Neural cell (in vitro differentiated cells): ENCODE data around the gene GATA6. TPM values are rescaled to one million over a fixed set of nuclear protein-coding genes. Genes with fewer than 3 reads are reported as not detected.

Experiments used
- H2AFZ ChIP-seq: fragments of 200-600, 300-800 bp; sonication (generic), shearing (Covaris generic); 2 replicates; pipeline ENCODE4 v1.6.0; 2014; ENCODE audit warnings: low read depth, mild to moderate bottlenecking, antibody characterized with exemption, low read length, moderate library complexity
- H3F3A ChIP-seq: fragments of 200-600 bp; shearing (Covaris generic); 2 replicates; pipeline ENCODE4 v1.6.1; 2016; ENCODE audit warnings: mild to moderate bottlenecking, moderate library complexity, mixed read lengths, antibody characterized with exemption, low read length; ENCODE audit not compliant: insufficient read depth, poor library complexity, severe bottlenecking
- H3K27ac ChIP-seq: fragments of 200-600, 300-800 bp; sonication (generic), shearing (Covaris generic); 2 replicates; pipeline ENCODE4 v1.5.1; 2014; ENCODE audit warnings: mild to moderate bottlenecking, low read length, moderate library complexity
- H3K27me3 ChIP-seq: fragments of 300-800, 200-600 bp; sonication (generic), shearing (Covaris generic); 2 replicates; pipeline ENCODE4 v1.6.0; 2014; ENCODE audit warnings: mild to moderate bottlenecking, low read depth, low read length, moderate library complexity; ENCODE audit not compliant: insufficient read depth
- H3K36me3 ChIP-seq: fragments of 300-800, 200-600 bp; sonication (generic), shearing (Covaris generic); 2 replicates; pipeline ENCODE4 v1.5.1; 2014; ENCODE audit warnings: mild to moderate bottlenecking, antibody characterized with exemption, low read length, moderate library complexity; ENCODE audit not compliant: insufficient read depth
- H3K4me2 ChIP-seq: fragments of 300-800, 200-600 bp; sonication (generic), shearing (Covaris generic); 2 replicates; pipeline ENCODE4 v1.6.0; 2014; ENCODE audit warnings: mild to moderate bottlenecking, low read length
- H3K4me3 ChIP-seq: fragments of 300-800, 200-600 bp; sonication (generic), shearing (Covaris generic); 2 replicates; pipeline ENCODE4 v1.5.1; 2014; ENCODE audit warnings: mild to moderate bottlenecking, low read length, moderate library complexity
- H3K79me2 ChIP-seq: fragments of 200-600 bp; shearing (Covaris generic); replicated peaks from 2 replicates; pipeline ENCODE4 v1.6.0; 2014; ENCODE audit warnings: mild to moderate bottlenecking, low read length, moderate library complexity; ENCODE audit not compliant: insufficient read depth
- H3K9ac ChIP-seq: fragments of 300-800, 200-600 bp; sonication (generic), shearing (Covaris generic); 2 replicates; pipeline ENCODE4 v1.6.1; 2016; ENCODE audit warnings: mild to moderate bottlenecking, low read length, mixed read lengths
- H3K9me2 ChIP-seq: fragments of 200-600 bp; shearing (Covaris generic); 2 replicates; pipeline ENCODE4 v1.6.1; 2016; ENCODE audit warnings: mild to moderate bottlenecking, low read length, mixed read lengths; ENCODE audit not compliant: insufficient read depth
- H3K9me3 ChIP-seq: fragments of 200-600, 300-800 bp; sonication (generic), shearing (Covaris generic); 2 replicates; pipeline ENCODE4 v1.6.1; 2016; ENCODE audit warnings: mild to moderate bottlenecking, mixed run types, low read length, moderate library complexity, mixed read lengths
- H4K20me1 ChIP-seq: fragments of 200-600 bp; shearing (Covaris generic); 2 replicates; pipeline ENCODE4 v1.6.1; 2016; ENCODE audit warnings: mild to moderate bottlenecking, mixed run types; ENCODE audit not compliant: insufficient read depth
- CTCF ChIP-seq: fragments of 450-650 bp; IDR thresholded peaks from 2 replicates; pipeline ENCODE4 v1.5.1; 2014; ENCODE audit warnings: antibody characterized with exemption, mild to moderate bottlenecking, moderate library complexity; ENCODE audit not compliant: poor library complexity, severe bottlenecking
- EP300 ChIP-seq: fragments of 450-650 bp; conservative IDR thresholded peaks from 2 replicates; pipeline ENCODE4 v1.6.1; 2014; ENCODE audit warnings: antibody characterized with exemption, mild to moderate bottlenecking, moderate library complexity; ENCODE audit not compliant: poor library complexity, severe bottlenecking
- EZH2 ChIP-seq: fragments of 200-600, 300-800 bp; shearing (Covaris generic), sonication (generic); IDR thresholded peaks from 2 replicates; pipeline ENCODE4 v1.6.1; 2014; ENCODE audit warnings: antibody characterized with exemption, low read length, borderline replicate concordance, mild to moderate bottlenecking; ENCODE audit not compliant: insufficient read depth, poor library complexity, severe bottlenecking
- MXI1 ChIP-seq: fragments of 450-650 bp; conservative IDR thresholded peaks from 2 replicates; pipeline ENCODE4 v1.6.1; 2014; ENCODE audit warnings: antibody characterized with exemption, mild to moderate bottlenecking; ENCODE audit not compliant: poor library complexity, severe bottlenecking
- POLR2AphosphoS5 ChIP-seq: IDR thresholded peaks from 2 replicates; pipeline ENCODE4 v1.6.1; 2012
- RAD21 ChIP-seq: fragments of 450-650 bp; conservative IDR thresholded peaks from 2 replicates; pipeline ENCODE4 v1.6.1; 2014; ENCODE audit warnings: antibody characterized with exemption, mild to moderate bottlenecking, moderate library complexity
- REST ChIP-seq: IDR thresholded peaks from 2 replicates; pipeline ENCODE4 v1.6.1; 2012; ENCODE audit warnings: borderline replicate concordance
- SMC3 ChIP-seq: fragments of 450-650 bp; conservative IDR thresholded peaks from 2 replicates; pipeline ENCODE4 v1.6.1; 2014; ENCODE audit warnings: antibody characterized with exemption, mild to moderate bottlenecking, moderate library complexity; ENCODE audit not compliant: poor library complexity
- TAF1 ChIP-seq: IDR thresholded peaks from 2 replicates; pipeline ENCODE4 v1.6.1; 2012; ENCODE audit warnings: low read depth
- polyA plus RNA-seq: library from polyadenylated mRNA; depleted of rRNA; stranded (reverse); fragments of >200 nt; gene quantifications from 2 replicates; pipeline ENCODE4 v1.2.3, GENCODE V29; 2014

Gene GATA6
- polyA plus RNA-seq, 1 donor from 2014 or later: not detected

DNA sequence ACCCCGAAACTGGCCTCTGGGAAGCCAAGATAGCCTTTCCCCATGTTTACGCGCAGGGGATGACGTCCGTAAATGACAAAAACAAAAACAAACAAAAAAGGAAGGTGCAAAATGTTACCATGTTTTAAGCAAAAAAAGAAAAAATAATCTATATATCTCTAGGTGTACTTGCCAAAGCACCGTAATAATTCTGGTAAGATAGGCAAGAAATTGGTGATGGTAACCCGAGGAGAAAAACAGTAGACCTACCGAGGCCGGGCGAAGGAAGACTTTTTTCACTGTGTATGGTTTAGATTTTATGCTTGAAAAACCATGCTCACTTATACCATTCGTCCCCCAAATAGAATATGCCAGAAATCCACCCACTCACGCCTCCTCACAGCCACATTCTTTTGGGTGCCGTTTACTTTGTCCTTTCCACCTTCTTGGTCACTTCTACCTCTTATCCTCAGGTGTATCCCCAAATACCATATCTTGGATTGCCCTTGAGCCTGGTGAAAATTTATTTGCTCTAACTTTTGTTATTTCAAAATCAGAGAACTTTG, 8.0 kb downstream of the GATA6 start:
- H3F3A ChIP-seq: no peaks in the 10 kb centered on the region
- TF ChIP-seq POLR2AphosphoS5 (no peak), REST (no peak), EP300 (no peak), MXI1 (no peak), RAD21 (no peak), TAF1 (no peak), EZH2 (no peak), CTCF (no peak), SMC3 (no peak)
- no peak overlapping the region for H3K9ac ChIP-seq
- no peaks in the 10 kb centered on the region for H3K79me2 ChIP-seq
- H4K20me1 ChIP-seq: no peaks in the 10 kb centered on the region
- H3K4me3 ChIP-seq: no peak overlapping the region
- H3K9me2 ChIP-seq: no peaks in the 10 kb centered on the region
- H3K4me2 ChIP-seq: no peak overlapping the region
- no peak overlapping the region for H2AFZ ChIP-seq
- H3K9me3 ChIP-seq: no peaks in the 10 kb centered on the region
- no peaks in the 10 kb centered on the region for H3K36me3 ChIP-seq
- H3K27me3 ChIP-seq: peaks cover 97% of the 10 kb centered on the region
- H3K27ac ChIP-seq: no peak overlapping the region

- Histone ChIP-seq H3K27me3 (peaks cover 82% of the 10 kb centered on the region), H3K36me3 (no peaks in the 10 kb centered on the region), H3K9me2 (no peaks in the 10 kb centered on the region), H3F3A (no peaks in the 10 kb centered on the region), H2AFZ (no peak overlapping the region), H3K4me3 (no peak overlapping the region), H3K79me2 (no peaks in the 10 kb centered on the region), H3K9me3 (no peaks in the 10 kb centered on the region), H3K4me2 (no peak overlapping the region), H3K27ac (no peak overlapping the region), H3K9ac (no peak overlapping the region), H4K20me1 (no peaks in the 10 kb centered on the region)
- TF ChIP-seq TAF1 (no peak), CTCF (no peak), MXI1 (no peak), REST (no peak), POLR2AphosphoS5 (no peak), EZH2 (no peak), RAD21 (no peak), SMC3 (no peak), EP300 (no peak)
These were observed 9.8 kb downstream of the GATA6 start for GRCh38 chr18:22179174-22179573.
